HFFc6 (cell line): ENCODE measurements around the gene DAPK3. TPM values are rescaled to one million over a fixed set of nuclear protein-coding genes. Genes with fewer than 3 reads are reported as not detected.

Source experiments
- DNase-seq: peaks from one replicate; pipeline ENCODE4 v3.0.0-alpha.2; 2018
- H3K27ac Mint-ChIP-seq: 2 replicates; pipeline ENCODE4 v1.8.0; 2020; ENCODE audit warnings: mild to moderate bottlenecking, mixed read lengths
- H3K27me3 Mint-ChIP-seq: 2 replicates; pipeline ENCODE4 v1.8.0; 2021; ENCODE audit warnings: mild to moderate bottlenecking, moderate library complexity, mixed read lengths; ENCODE audit not compliant: insufficient read depth
- H3K36me3 Mint-ChIP-seq: 2 replicates; pipeline ENCODE4 v1.8.0; 2021; ENCODE audit warnings: low read depth, mixed read lengths
- H3K4me1 Mint-ChIP-seq: 2 replicates; pipeline ENCODE4 v1.8.0; 2020; ENCODE audit warnings: low read depth, mixed read lengths
- H3K4me3 Mint-ChIP-seq: 2 replicates; pipeline ENCODE4 v1.8.0; 2020; ENCODE audit warnings: mild to moderate bottlenecking, moderate library complexity, mixed read lengths
- H3K9me3 Mint-ChIP-seq: 2 replicates; pipeline ENCODE4 v1.8.0; 2020; ENCODE audit warnings: mild to moderate bottlenecking, mixed read lengths
- CTCF ChIP-seq: fragments of 200-600 bp; sonication (generic); IDR thresholded peaks from 2 replicates; pipeline ENCODE4 v1.5.0; 2021; ENCODE audit warnings: antibody characterized with exemption, mild to moderate bottlenecking
- total RNA-seq, 6 experiments: library from RNA; stranded (reverse); fragmentation: NEBNext Ultra II Directional; extraction: Animal tissue kit (Norgen Biotek cat#: 25700); gene quantifications; 2 replicates in 1 of 6; 3 replicates in 5 of 6; pipeline ENCODE4 v1.2.3, GENCODE V29; 2021

Gene DAPK3
- total RNA-seq, 6 experiments from 2014 or later: 116 to 140 (median 128) TPM

GRCh38 chr19:3932931-3933810 lies 37.7 kb downstream of the DAPK3 start, which contains the start of gene NMRK2:
NMRK2 (plus strand) TSS chr19:3933069; CDS start chr19:3933672, 603 bp downstream.
- Mint-ChIP-seq H3K36me3 (no peaks in the 10 kb centered on the region), H3K9me3 (no peaks in the 10 kb centered on the region), H3K27ac (no peak within 1 kb of the TSS), H3K4me1 (no peaks in the 10 kb centered on the region), H3K4me3 (no peak within 1 kb of the TSS), H3K27me3 (peaks cover 22% of the 10 kb centered on the region)
- DNase-seq: no peak
- no peak for TF ChIP-seq CTCF

- DNase-seq: no peak
- no peaks in the 10 kb centered on the region; the same call in 1 of the 2 replicates for H3K9me3 Mint-ChIP-seq
- peaks cover 23% of the 10 kb centered on the region for H3K27me3 Mint-ChIP-seq
- no peak overlapping the region for H3K4me3 Mint-ChIP-seq
- no peak overlapping the region for H3K27ac Mint-ChIP-seq
- no peaks in the 10 kb centered on the region for H3K36me3 Mint-ChIP-seq
- no peak for TF ChIP-seq CTCF
- no peaks in the 10 kb centered on the region for H3K4me1 Mint-ChIP-seq
Observed at GRCh38 chr19:3931041-3931440, 39.9 kb downstream of the DAPK3 start.

GRCh38 chr19:3923912-3924311 lies 47.0 kb downstream of the DAPK3 start:
- TF ChIP-seq CTCF: no peak
- H3K4me3 Mint-ChIP-seq: no peak overlapping the region
- peaks cover 33% of the 10 kb centered on the region for H3K27me3 Mint-ChIP-seq
- no peaks in the 10 kb centered on the region for H3K4me1 Mint-ChIP-seq
- no peak for DNase-seq
- H3K9me3 Mint-ChIP-seq: peaks cover 31% of the 10 kb centered on the region
- H3K36me3 Mint-ChIP-seq: peaks cover 6% of the 10 kb centered on the region
- no peak overlapping the region for H3K27ac Mint-ChIP-seq

GRCh38 chr19:3923096-3923758 lies 47.7 kb downstream of the DAPK3 start:
- Mint-ChIP-seq H3K27me3 (peaks cover 33% of the 10 kb centered on the region), H3K4me1 (no peaks in the 10 kb centered on the region), H3K4me3 (no peak overlapping the region), H3K9me3 (peaks cover 31% of the 10 kb centered on the region), H3K36me3 (peaks cover 6% of the 10 kb centered on the region), H3K27ac (no peak overlapping the region)
- no peak for DNase-seq
- TF ChIP-seq CTCF: no peak

- Mint-ChIP-seq H3K4me1 (no peaks in the 10 kb centered on the region), H3K27me3 (peaks cover 18% of the 10 kb centered on the region), H3K36me3 (peaks cover 10% of the 10 kb centered on the region), H3K4me3 (no peak overlapping the region), H3K9me3 (peaks cover 29% of the 10 kb centered on the region), H3K27ac (no peak overlapping the region)
- DNase-seq: no peak
- TF ChIP-seq CTCF: no peak
Observed at GRCh38 chr19:3919793-3920192, 51.1 kb downstream of the DAPK3 start.
